ENCODE measurements around the gene MBNL1. TPM values are rescaled to one million over a fixed set of nuclear protein-coding genes. Genes with fewer than 3 reads are reported as not detected.

MBNL1 gene
- total and polyA plus RNA-seq, 2 of the 4 experiments (the other 2 are of a cell fraction), result 127 to 664 TPM

DNA sequence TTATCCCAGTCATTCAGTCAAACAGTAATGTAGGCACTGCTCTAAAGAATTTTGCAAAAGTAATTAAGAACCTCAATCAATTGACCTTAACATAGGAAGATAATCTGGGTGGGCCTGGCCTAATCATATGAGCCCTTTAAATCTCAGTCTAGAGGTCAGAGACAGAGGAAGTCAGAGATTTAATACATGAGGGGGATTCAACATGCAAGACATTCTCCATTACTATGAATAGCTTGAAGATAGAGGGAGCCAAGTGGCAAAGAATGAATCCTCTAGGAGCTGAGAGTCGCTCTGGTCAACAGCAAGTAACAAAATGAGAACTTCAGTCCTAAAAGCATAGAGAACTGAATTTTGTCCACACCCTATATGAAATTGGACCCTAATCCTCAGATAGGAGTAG, 39.0 kb upstream of the MBNL1 start:
- in situ Hi-C loops (cut with MboI; ENCODE audit: low sequenced_read_pairs) (no loop called here), intact Hi-C loops (cut with micrococcal nuclease) (no loop called here), dilution Hi-C loops (cut with HindIII; ENCODE audit: low sequenced_read_pairs, unreplicated experiment) (no loop called here)
- H3K18ac ChIP-seq (ENCODE audit: low read depth, low read length), result no peak overlapping the region
- no peak overlapping the region for H3K27ac ChIP-seq (ENCODE audit: insufficient read depth, low read length)
- H2BK120ac ChIP-seq (ENCODE audit: low read depth, low read length), result no peak overlapping the region
- H2BK20ac ChIP-seq (ENCODE audit: low read depth, low read length), result no peak overlapping the region
- no peaks in the 10 kb centered on the region for H3K4me1 ChIP-seq (ENCODE audit: control insufficient read depth, insufficient read depth, low read length)
- H3K9ac ChIP-seq (ENCODE audit: low read depth, low read length), result no peak overlapping the region
- H3K36me3 ChIP-seq (ENCODE audit: control insufficient read depth, insufficient read depth, low read length), result no peaks in the 10 kb centered on the region
- ChIA-PET CTCF (no interaction called here), POLR2A (ENCODE audit: unreplicated experiment) (no interaction called here)
- TF ChIP-seq SMC3 (IDR thresholded peaks at IDR 0.05; ENCODE audit: low read depth, low read length) (no peak), FOS (IDR thresholded peaks at IDR 0.05; ENCODE audit: low read depth, low read length) (no peak), BHLHE40 (IDR thresholded peaks at IDR 0.05; ENCODE audit: low read depth, low read length) (no peak), POLR2A (IDR thresholded peaks at IDR 0.05; ENCODE audit: low read depth, low read length) (no peak)
- TF ChIP-seq, protein P1, sequence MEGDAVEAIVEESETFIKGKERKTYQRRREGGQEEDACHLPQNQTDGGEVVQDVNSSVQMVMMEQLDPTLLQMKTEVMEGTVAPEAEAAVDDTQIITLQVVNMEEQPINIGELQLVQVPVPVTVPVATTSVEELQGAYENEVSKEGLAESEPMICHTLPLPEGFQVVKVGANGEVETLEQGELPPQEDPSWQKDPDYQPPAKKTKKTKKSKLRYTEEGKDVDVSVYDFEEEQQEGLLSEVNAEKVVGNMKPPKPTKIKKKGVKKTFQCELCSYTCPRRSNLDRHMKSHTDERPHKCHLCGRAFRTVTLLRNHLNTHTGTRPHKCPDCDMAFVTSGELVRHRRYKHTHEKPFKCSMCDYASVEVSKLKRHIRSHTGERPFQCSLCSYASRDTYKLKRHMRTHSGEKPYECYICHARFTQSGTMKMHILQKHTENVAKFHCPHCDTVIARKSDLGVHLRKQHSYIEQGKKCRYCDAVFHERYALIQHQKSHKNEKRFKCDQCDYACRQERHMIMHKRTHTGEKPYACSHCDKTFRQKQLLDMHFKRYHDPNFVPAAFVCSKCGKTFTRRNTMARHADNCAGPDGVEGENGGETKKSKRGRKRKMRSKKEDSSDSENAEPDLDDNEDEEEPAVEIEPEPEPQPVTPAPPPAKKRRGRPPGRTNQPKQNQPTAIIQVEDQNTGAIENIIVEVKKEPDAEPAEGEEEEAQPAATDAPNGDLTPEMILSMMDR (conservative IDR thresholded peaks at IDR 0.05; ENCODE audit: low read depth, low read length), result no peak
- no peak overlapping the region for H3K4ac ChIP-seq (ENCODE audit: low read depth, low read length)
- no peak overlapping the region for H2AK9ac ChIP-seq (replicated peaks; ENCODE audit: low read depth, low read length, poor library complexity)
- BruUV-seq (replicated peaks), result no TSS peak
- no peak overlapping the region for H3K14ac ChIP-seq (replicated peaks; ENCODE audit: low read depth, low read length)
- no peak overlapping the region for H2BK5ac ChIP-seq (ENCODE audit: low read depth, low read length, poor library complexity, severe bottlenecking)
- no peak overlapping the region for H4K5ac ChIP-seq (ENCODE audit: low read depth, low read length)
- H4K8ac ChIP-seq (ENCODE audit: low read depth in 2 of 2, low read length in 2 of 2), result no peak overlapping the region
- no peak overlapping the region for H2BK15ac ChIP-seq (ENCODE audit: low read depth, low read length)
- H4K20me1 ChIP-seq (ENCODE audit: insufficient read depth, low read length), result no peaks in the 10 kb centered on the region
- H3K79me1 ChIP-seq (ENCODE audit: low read depth in 1 of 2, low read length in 2 of 2), result no peaks in the 10 kb centered on the region
- no peak overlapping the region for H3K4me2 ChIP-seq (ENCODE audit: low read depth, low read length)
- no peaks in the 10 kb centered on the region for H3K27me3 ChIP-seq (ENCODE audit: control insufficient read depth, insufficient read depth, low read length)
- no peak overlapping the region for H3K23ac ChIP-seq (ENCODE audit: low read depth, low read length)
- no peak overlapping the region for H3K56ac ChIP-seq (ENCODE audit: extremely low read depth, insufficient read depth, low read length)
- DNase-seq, result no peak
- no peak overlapping the region for H4K91ac ChIP-seq (ENCODE audit: insufficient read depth, low read depth, low read length)
- H3K9me1 ChIP-seq (ENCODE audit: insufficient read depth, low read length), result no peaks in the 10 kb centered on the region
- H3K4me3 ChIP-seq (ENCODE audit: insufficient read depth, low read depth, low read length), result no peak overlapping the region
- H2AK5ac ChIP-seq (ENCODE audit: low read depth, low read length), result no peak overlapping the region
- no peak for ATAC-seq (ENCODE audit: low read depth)
- no CpG with 5 or more reads among the region's 1 CpG for WGBS, 2 experiments (ENCODE audit: extremely low coverage in 2 of 2, insufficient read length in 1 of 2)
- H2AFZ ChIP-seq (replicated peaks; ENCODE audit: low read length, poor library complexity), result no peak overlapping the region
- no peaks in the 10 kb centered on the region for H3K9me3 ChIP-seq (ENCODE audit: control insufficient read depth, insufficient read depth, low read length)
